Heart left ventricle (tissue), 16 donors: ENCODE data around the gene HSPB2. TPM values are rescaled to one million over a fixed set of nuclear protein-coding genes. Genes with fewer than 3 reads are reported as not detected.

Source experiments
- ATAC-seq, 4 donors: fragments of 200-7000 bp; cut with Tn5 transposase; one replicate each; pipeline ENCODE4 v1.9.1; 2020 to 2022; ENCODE audit warnings: moderate library complexity in 4 of 4, mild to moderate bottlenecking in 3 of 4, moderate number of reproducible peaks in 1 of 4
- DNase-seq, 5 donors: peaks; one replicate each; pipeline ENCODE4 v3.0.0-alpha.2; 2020
- H3K27ac ChIP-seq, 12 donors: fragments of 200-600 bp; sonication (generic) in 4 of 12; one replicate each; pipeline versions ENCODE4 v1.5.0 to v1.8.0; 2016 to 2022; ENCODE audit warnings: mild to moderate bottlenecking in 2 of 12
- H3K27me3 ChIP-seq, 9 donors: fragments of 200-600 bp; sonication (generic) in 2 of 9; one replicate each; pipeline versions ENCODE4 v1.5.1 to v1.8.0; 2016 to 2022; ENCODE audit warnings: mild to moderate bottlenecking in 3 of 9
- H3K36me3 ChIP-seq, 9 donors: fragments of 200-600 bp; sonication (generic) in 2 of 9; one replicate each; pipeline versions ENCODE4 v1.5.0 to v1.8.0; 2018 to 2022; ENCODE audit warnings: mild to moderate bottlenecking in 2 of 9
- H3K4me1 ChIP-seq, 12 donors: fragments of 200-600 bp; sonication (generic) in 4 of 12; one replicate each; pipeline versions ENCODE4 v1.5.0 to v1.8.0; 2016 to 2022; ENCODE audit warnings: mild to moderate bottlenecking in 3 of 12
- H3K4me3 ChIP-seq, 12 donors: fragments of 200-600 bp; sonication (generic) in 4 of 12; one replicate each; pipeline versions ENCODE4 v1.5.0 to v1.8.0; 2017 to 2022; ENCODE audit warnings: mild to moderate bottlenecking in 9 of 12, moderate library complexity in 4 of 12
- H3K9me3 ChIP-seq, 12 donors: fragments of 200-600 bp; sonication (generic) in 4 of 12; one replicate each; pipeline versions ENCODE4 v1.5.0 to v1.8.0; 2016 to 2022; ENCODE audit warnings: mild to moderate bottlenecking in 1 of 12
- CTCF ChIP-seq, 12 donors: fragments of 200-600 bp; sonication (generic) in 4 of 12; IDR thresholded peaks; one replicate each; pipeline versions ENCODE4 v1.5.0 to v1.8.0; 2018 to 2022; ENCODE audit warnings: antibody characterized with exemption in 12 of 12, mild to moderate bottlenecking in 5 of 12
- POLR2A ChIP-seq, 2 donors: fragments of 450-650 bp; IDR thresholded peaks; one replicate each; pipeline ENCODE4 v1.6.1; 2017; ENCODE audit warnings: antibody characterized with exemption in 2 of 2, mild to moderate bottlenecking in 2 of 2, moderate library complexity in 2 of 2
- WGBS, 4 donors: extraction: QIAGEN DNeasy Blood & Tissue Kit in 2 of 4; methylation state at CpG; one replicate each; pipeline versions ENCODE4 v1.1.5 to v1.1.7; 2013 to 2018; 5-methylcytosine and 5-hydroxymethylcytosine counted together
- intact Hi-C, 10 donors: fragments of 100-400 bp; cut with DNase I; formaldehyde crosslinking; loops; one replicate each; pipeline versions ENCODE4 v1.11.1 to v1.14.2; 2022
- polyA plus RNA-seq, 2 donors: library from polyadenylated mRNA; stranded (reverse); fragments of 200-250 nt; gene quantifications; one replicate each; pipeline ENCODE4 v1.2.3, GENCODE V29; 2013
- total RNA-seq, 9 donors: library from RNA; depleted of rRNA in 2 of 9; stranded (reverse); fragments of >200 nt in 2 of 9; fragmentation: NEBNext Ultra II Directional in 3 of 9; extraction: Animal tissue kit (Norgen Biotek cat#: 25700) in 3 of 9; gene quantifications; one replicate each; pipeline versions ENCODE4 v1.1.0 to v1.2.4, GENCODE V29; 2016 to 2023
- donor health status: ischemic (EF 13 %, LVEDD 7.1; RV severe dilation, severe dysfunction).
- donor health status: healthy with polysubstance abuse.
- donor health status: DM: no; HTN: yes; CAD: no.
- donor health status: DM: no; HTN: no; CAD: no.
- donor health status: ischemic (EF 25% LVEDD 6.9; RV normal size, moderate dysfunction).
- donor health status: ischemic (EF 25% LVEDD 5.7; RV mildly dilated, moderate dysfunction).
- donor health status: healthy.
- donor health status: DM: yes; HTN: yes; CAD: no.
- donor health status: ischemic (EF 35%, LVEDD 5.7; RV mildly dilated, moderate dysfunction).
- donor health status: nonischemic (EF 11% LVEDD 7.7; RV severe dilation, severe dysfunction).
- donor health status: DM: yes; HTN: yes; CAD: no.
- donor health status: PGD.
- donor health status: ischemic (EF 29% LVEDD 5.4; RV normal size, mild dysfunction).
- donor health status: nonischemic (EF 23%, LVEDD 6.1; RV moderate dilation, normal function).

HSPB2 gene
- total and polyA plus RNA-seq, 11 donors, result 5.5 to 67.9 (median 23.4) TPM

GRCh38 chr11:111935317-111936039 is 22.9 kb downstream of the HSPB2 start:
- ATAC-seq (no peak), DNase-seq (peak in 1 of 5 donors; percentile 0)
- WGBS, 4 donors, result 51 to 63% (median 60%) methylated on average over 4 of the region's 4 CpGs
- intact Hi-C loops, result loop anchor here in 8 of 10 donors (5.0 to 10.0 kb wide), 4 partner anchors 42 to 349 kb away; partner anchors contain the start of genes NKAPD1 (in 1 of the 8), PIH1D2 (in 1 of the 8), SDHD (in 1 of the 8) and TIMM8B (in 1 of the 8)
- H3K36me3 ChIP-seq, result no peaks in the 10 kb centered on the region
- no peaks in the 10 kb centered on the region for H3K9me3 ChIP-seq
- peaks cover 0 to 55% (median 36%) of the 10 kb centered on the region in 12 donors for H3K4me1 ChIP-seq
- H3K27ac ChIP-seq, result peak overlapping the region in 10 of 12 donors; percentile 44 to 86 (median 70)
- peak overlapping the region in 1 of 12 donors; percentile 73 for H3K4me3 ChIP-seq
- TF ChIP-seq POLR2A (IDR thresholded peaks at IDR 0.05) (no peak), CTCF (IDR thresholded peaks at IDR 0.05) (no peak)
- H3K27me3 ChIP-seq, result no peaks in the 10 kb centered on the region

GRCh38 chr11:111936040-111936540 is 23.6 kb downstream of the HSPB2 start:
- no peaks in the 10 kb centered on the region for H3K36me3 ChIP-seq
- DNase-seq (no peak), ATAC-seq (no peak)
- H3K27ac ChIP-seq, result peak overlapping the region in 10 of 12 donors; percentile 44 to 86 (median 70)
- 29 to 52% (median 43%) methylated on average over 3 of the region's 3 CpGs for WGBS, 4 donors
- H3K4me1 ChIP-seq, result peaks cover 0 to 59% (median 36%) of the 10 kb centered on the region in 12 donors
- intact Hi-C loops, result loop anchor here in 8 of 10 donors (5.0 to 10.0 kb wide), 4 partner anchors 41 to 349 kb away; partner anchors contain the start of genes NKAPD1 (in 1 of the 8), PIH1D2 (in 1 of the 8), SDHD (in 1 of the 8) and TIMM8B (in 1 of the 8)
- peak overlapping the region in 8 of 12 donors; percentile 63 to 85 (median 73) for H3K4me3 ChIP-seq
- H3K27me3 ChIP-seq, result no peaks in the 10 kb centered on the region
- TF ChIP-seq CTCF (IDR thresholded peaks at IDR 0.05), result no peak
- no peak for TF ChIP-seq POLR2A (IDR thresholded peaks at IDR 0.05)
- H3K9me3 ChIP-seq, result no peaks in the 10 kb centered on the region

GRCh38 chr11:111937461-111937769 is 24.9 kb downstream of the HSPB2 start:
- Histone ChIP-seq H3K4me3 (peak overlapping the region; percentile 24 to 85 (median 72)), H3K27me3 (no peaks in the 10 kb centered on the region), H3K9me3 (no peaks in the 10 kb centered on the region), H3K27ac (peak overlapping the region; percentile 42 to 86 (median 73)), H3K4me1 (peaks cover 0 to 61% (median 35%) of the 10 kb centered on the region in 12 donors), H3K36me3 (no peaks in the 10 kb centered on the region)
- intact Hi-C loops, result loop anchor here in 8 of 10 donors (5.0 to 10.0 kb wide), 4 partner anchors 40 to 347 kb away; partner anchors contain the start of genes NKAPD1 (in 1 of the 8), PIH1D2 (in 1 of the 8), SDHD (in 1 of the 8) and TIMM8B (in 1 of the 8)
- ATAC-seq (no peak), DNase-seq (no peak)
- 3 to 11% (median 7%) methylated on average over 8 to 9 of the region's 9 CpGs for WGBS, 4 donors
- TF ChIP-seq POLR2A (IDR thresholded peaks at IDR 0.05) (no peak), CTCF (IDR thresholded peaks at IDR 0.05) (no peak)

GRCh38 chr11:111937844-111938243 is 25.3 kb downstream of the HSPB2 start:
- no peaks in the 10 kb centered on the region for H3K27me3 ChIP-seq
- TF ChIP-seq POLR2A (IDR thresholded peaks at IDR 0.05) (no peak), CTCF (IDR thresholded peaks at IDR 0.05) (no peak)
- peak overlapping the region in 11 of 12 donors; percentile 63 to 85 (median 73) for H3K4me3 ChIP-seq
- no peaks in the 10 kb centered on the region for H3K36me3 ChIP-seq
- intact Hi-C loops, result loop anchor here in 9 of 10 donors (2.0 to 10.0 kb wide), 5 partner anchors 39 to 347 kb away; partner anchors contain the start of genes NKAPD1 (in 1 of the 9), PIH1D2 (in 1 of the 9), SDHD (in 1 of the 9) and TIMM8B (in 1 of the 9)
- peak in 1 of 4 donors; percentile 6 for ATAC-seq
- WGBS, 4 donors, result 53 to 61% (median 56%) methylated on average over 7 of the region's 7 CpGs
- peak overlapping the region in 11 of 12 donors; percentile 45 to 86 (median 75) for H3K27ac ChIP-seq
- no peaks in the 10 kb centered on the region for H3K9me3 ChIP-seq
- no peak for DNase-seq
- peaks cover 0 to 65% (median 36%) of the 10 kb centered on the region in 12 donors for H3K4me1 ChIP-seq
